BE2C (cell line): ENCODE measurements around the gene LRRC43.
"Not testable (repeated sequence)": the region's sequence is repeated elsewhere in the genome, so short reads cannot be mapped to it uniquely, and the experiment has no call there.

Source experiments
- DNase-seq: peaks from one replicate; pipeline ENCODE4 v3.0.0-alpha.2; 2020
- H3K27me3 ChIP-seq: fragments of 250-450 bp; sonication (Bioruptor Pico); 2 replicates; pipeline ENCODE4 v1.5.1; 2020; ENCODE audit warnings: mild to moderate bottlenecking
- H3K36me3 ChIP-seq: fragments of 250-450 bp; sonication (Bioruptor Pico); 2 replicates; pipeline ENCODE4 v1.5.1; 2020; ENCODE audit warnings: mild to moderate bottlenecking
- H3K4me1 ChIP-seq: fragments of 250-450 bp; sonication (Bioruptor Pico); 2 replicates; pipeline ENCODE4 v1.5.1; 2020
- H3K4me3 ChIP-seq: 2 replicates; pipeline ENCODE4 v1.5.1; 2011; ENCODE audit warnings: low read depth, low read length
- H3K9me3 ChIP-seq: fragments of 250-450 bp; sonication (Bioruptor Pico); 2 replicates; pipeline ENCODE4 v1.5.1; 2020
- CTCF ChIP-seq: IDR thresholded peaks from 2 replicates; pipeline ENCODE4 v1.5.1; 2012; ENCODE audit warnings: mild to moderate bottlenecking, low read depth, low read length

Gene LRRC43

GRCh38 chr12:122171399-122171798 is 11.5 kb upstream of the LRRC43 start:
- Histone ChIP-seq H3K4me1 (no peaks in the 10 kb centered on the region), H3K9me3 (no peaks in the 10 kb centered on the region; the same call in 1 of the 2 replicates), H3K4me3 (no peak overlapping the region), H3K36me3 (no peaks in the 10 kb centered on the region), H3K27me3 (no peaks in the 10 kb centered on the region)
- no peak for TF ChIP-seq CTCF
- no peak for DNase-seq

GRCh38 chr12:122172262-122172939 is 10.5 kb upstream of the LRRC43 start:
- no peaks in the 10 kb centered on the region for H3K4me1 ChIP-seq
- H3K9me3 ChIP-seq: no peaks in the 10 kb centered on the region; the same call in 1 of the 2 replicates
- H3K4me3 ChIP-seq: no peak overlapping the region
- H3K27me3 ChIP-seq: no peaks in the 10 kb centered on the region
- no peak for TF ChIP-seq CTCF
- H3K36me3 ChIP-seq: no peaks in the 10 kb centered on the region
- DNase-seq: no peak

DNA sequence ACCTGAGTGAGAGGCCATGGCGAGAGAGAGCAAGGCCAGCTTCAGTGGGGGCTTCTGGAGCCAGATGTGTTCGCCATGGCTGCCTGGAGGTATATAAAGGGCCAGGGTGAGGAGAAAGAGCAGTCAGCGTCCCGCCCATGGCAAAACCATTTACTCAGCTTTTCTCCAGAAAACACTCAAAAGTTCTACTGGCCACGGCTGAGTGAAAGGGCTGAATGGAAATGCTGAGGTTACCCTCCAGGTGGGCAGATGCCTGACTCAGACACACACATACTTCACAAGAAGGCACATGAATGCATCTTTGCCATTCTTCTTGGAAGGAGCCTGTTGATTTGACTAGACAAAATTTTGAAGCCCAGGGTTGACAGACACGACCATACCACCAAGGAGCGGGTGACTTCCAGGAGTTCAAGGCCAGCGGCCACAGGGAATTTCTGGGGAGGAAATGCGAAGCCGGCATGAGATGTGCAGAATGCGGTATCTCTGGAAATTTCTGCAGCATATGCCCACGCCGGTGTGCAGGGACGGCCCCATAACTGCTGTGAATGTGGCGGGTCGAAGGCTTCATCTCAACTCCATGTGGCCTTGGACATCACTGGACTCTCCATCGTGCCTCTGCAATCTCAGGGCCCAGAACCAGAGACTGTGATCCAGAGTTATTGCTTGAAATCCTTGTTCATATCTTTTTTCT is 8.6 kb upstream of the LRRC43 start, which contains the start of gene IL31:
Gene IL31 (minus strand): TSS at position 67 of the 691 bp plus-strand sequence. CDS start 49 bp downstream, at position 18.
- H3K36me3 ChIP-seq: no peaks in the 10 kb centered on the region
- no peak for TF ChIP-seq CTCF
- no peaks in the 10 kb centered on the region for H3K4me1 ChIP-seq
- H3K9me3 ChIP-seq: no peaks in the 10 kb centered on the region; the same call in 1 of the 2 replicates
- H3K4me3 ChIP-seq: no peak within 1 kb of the TSS
- no peak for DNase-seq
- no peaks in the 10 kb centered on the region for H3K27me3 ChIP-seq

- H3K4me3 ChIP-seq, H3K4me1 ChIP-seq, H3K36me3 ChIP-seq, H3K9me3 ChIP-seq, DNase-seq, H3K27me3 ChIP-seq: not testable (repeated sequence)
These were observed 6.5 kb upstream of the LRRC43 start for GRCh38 chr12:122176473-122176872.

DNA sequence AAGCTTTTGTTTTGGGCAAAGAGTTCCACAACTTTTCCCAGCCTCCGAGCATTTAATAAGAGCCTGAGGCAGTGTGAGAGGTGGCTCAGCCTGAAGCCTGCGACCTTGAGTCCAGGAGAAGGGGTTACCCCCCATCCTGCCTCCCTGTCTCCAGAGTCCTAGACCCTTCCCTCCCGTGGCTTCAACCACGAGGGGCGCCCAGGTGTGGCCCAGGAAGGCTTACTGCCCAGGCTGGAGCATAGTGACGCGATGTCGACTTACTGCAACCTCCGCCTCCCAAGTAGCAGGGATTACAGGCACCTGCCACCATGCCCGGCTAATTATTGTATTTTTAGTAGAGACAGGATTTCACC is 641 bp downstream of the LRRC43 start:
- Histone ChIP-seq H3K36me3 (no peaks in the 10 kb centered on the region), H3K9me3 (no peaks in the 10 kb centered on the region), H3K4me3 (no peak overlapping the region), H3K27me3 (no peaks in the 10 kb centered on the region), H3K4me1 (no peaks in the 10 kb centered on the region)
- TF ChIP-seq CTCF: no peak
- DNase-seq: no peak

- no peaks in the 10 kb centered on the region for H3K4me1 ChIP-seq
- DNase-seq: no peak
- no peaks in the 10 kb centered on the region for H3K9me3 ChIP-seq
- no peaks in the 10 kb centered on the region for H3K27me3 ChIP-seq
- H3K4me3 ChIP-seq: no peak overlapping the region
- no peak for TF ChIP-seq CTCF
- no peaks in the 10 kb centered on the region for H3K36me3 ChIP-seq
These were observed 1.6 kb downstream of the LRRC43 start for GRCh38 chr12:122184517-122184916.
